Rectal smooth muscle tissue (tissue), 1 donor: ENCODE measurements around the gene VSTM2B.
"Not testable (repeated sequence)": the region's sequence is repeated elsewhere in the genome, so short reads cannot be mapped to it uniquely, and the experiment has no call there.

Experiments
- H3K27ac ChIP-seq: one replicate; pipeline ENCODE4 v1.7.0; 2013; ENCODE audit warnings: low read depth, low read length, inconsistent platforms
- H3K27me3 ChIP-seq: one replicate; pipeline ENCODE4 v1.7.0; 2013; ENCODE audit warnings: low read length; ENCODE audit not compliant: control insufficient read depth, insufficient read depth
- H3K36me3 ChIP-seq: one replicate; pipeline ENCODE4 v1.7.0; 2013; ENCODE audit warnings: low read length; ENCODE audit not compliant: control insufficient read depth, insufficient read depth
- H3K4me1 ChIP-seq: one replicate; pipeline ENCODE4 v1.7.0; 2013; ENCODE audit warnings: low read length; ENCODE audit not compliant: control insufficient read depth, insufficient read depth
- H3K4me3 ChIP-seq: one replicate; pipeline ENCODE4 v1.7.0; 2013; ENCODE audit warnings: low read length
- H3K9ac ChIP-seq: one replicate; pipeline ENCODE4 v1.7.0; 2013; ENCODE audit warnings: low read length

The VSTM2B gene

GRCh38 chr19:29548483-29549085, 22.8 kb downstream of the VSTM2B start:
- H3K27ac ChIP-seq = no peak overlapping the region
- H3K27me3 ChIP-seq = no peaks in the 10 kb centered on the region
- H3K9ac ChIP-seq = no peak overlapping the region
- H3K4me1 ChIP-seq = no peaks in the 10 kb centered on the region
- H3K4me3 ChIP-seq = no peak overlapping the region
- H3K36me3 ChIP-seq = no peaks in the 10 kb centered on the region

- Histone ChIP-seq H3K4me3 (no peak overlapping the region), H3K9ac (no peak overlapping the region), H3K27ac (no peak overlapping the region), H3K36me3 (no peaks in the 10 kb centered on the region), H3K4me1 (no peaks in the 10 kb centered on the region), H3K27me3 (no peaks in the 10 kb centered on the region)
Measured at GRCh38 chr19:29549105-29550070, 23.6 kb downstream of the VSTM2B start.

GRCh38 chr19:29550896-29551295, 25.1 kb downstream of the VSTM2B start:
- no peaks in the 10 kb centered on the region for H3K36me3 ChIP-seq
- no peak overlapping the region for H3K27ac ChIP-seq
- no peaks in the 10 kb centered on the region for H3K27me3 ChIP-seq
- no peaks in the 10 kb centered on the region for H3K4me1 ChIP-seq
- no peak overlapping the region for H3K9ac ChIP-seq
- no peak overlapping the region for H3K4me3 ChIP-seq

GRCh38 chr19:29551774-29552173, 26.0 kb downstream of the VSTM2B start:
- no peaks in the 10 kb centered on the region for H3K36me3 ChIP-seq

GRCh38 chr19:29552454-29553280, 26.9 kb downstream of the VSTM2B start:
- no peaks in the 10 kb centered on the region for H3K27me3 ChIP-seq

More at GRCh38 chr19:29551774-29552173, 26.0 kb downstream of the VSTM2B start:
- Histone ChIP-seq H3K4me1 (no peaks in the 10 kb centered on the region), H3K27me3 (no peaks in the 10 kb centered on the region), H3K4me3 (no peak overlapping the region), H3K27ac (no peak overlapping the region), H3K9ac (no peak overlapping the region)

GRCh38 chr19:29554149-29554548, 28.4 kb downstream of the VSTM2B start:
- no peaks in the 10 kb centered on the region for H3K27me3 ChIP-seq
- H3K4me1 ChIP-seq = no peaks in the 10 kb centered on the region
- no peak overlapping the region for H3K27ac ChIP-seq
- H3K36me3 ChIP-seq = no peaks in the 10 kb centered on the region
- H3K4me3 ChIP-seq = no peak overlapping the region
- no peak overlapping the region for H3K9ac ChIP-seq

More at GRCh38 chr19:29552454-29553280, 26.9 kb downstream of the VSTM2B start:
- no peak overlapping the region for H3K9ac ChIP-seq
- no peaks in the 10 kb centered on the region for H3K4me1 ChIP-seq
- no peak overlapping the region for H3K27ac ChIP-seq
- no peak overlapping the region for H3K4me3 ChIP-seq
- no peaks in the 10 kb centered on the region for H3K36me3 ChIP-seq

- H3K4me3 ChIP-seq, H3K9ac ChIP-seq, H3K27me3 ChIP-seq, H3K36me3 ChIP-seq, H3K4me1 ChIP-seq, H3K27ac ChIP-seq: not testable (repeated sequence)
Measured at GRCh38 chr19:29559110-29559509, 33.3 kb downstream of the VSTM2B start.

- no peaks in the 10 kb centered on the region for H3K36me3 ChIP-seq
- no peaks in the 10 kb centered on the region for H3K4me1 ChIP-seq
- H3K9ac ChIP-seq = no peak overlapping the region
- no peaks in the 10 kb centered on the region for H3K27me3 ChIP-seq
- no peak overlapping the region for H3K27ac ChIP-seq
- no peak overlapping the region for H3K4me3 ChIP-seq
Measured at GRCh38 chr19:29559743-29560142, 33.9 kb downstream of the VSTM2B start.

- H3K27ac ChIP-seq = no peak overlapping the region
- no peaks in the 10 kb centered on the region for H3K36me3 ChIP-seq
- no peak overlapping the region for H3K4me3 ChIP-seq
- no peaks in the 10 kb centered on the region for H3K4me1 ChIP-seq
- H3K27me3 ChIP-seq = no peaks in the 10 kb centered on the region
- H3K9ac ChIP-seq = no peak overlapping the region
Measured at GRCh38 chr19:29560313-29561075, 34.7 kb downstream of the VSTM2B start.

GRCh38 chr19:29561601-29562000, 35.8 kb downstream of the VSTM2B start:
- Histone ChIP-seq H3K4me1 (no peaks in the 10 kb centered on the region), H3K4me3 (no peak overlapping the region), H3K27me3 (no peaks in the 10 kb centered on the region), H3K27ac (no peak overlapping the region), H3K36me3 (no peaks in the 10 kb centered on the region), H3K9ac (no peak overlapping the region)

- H3K4me3 ChIP-seq = no peak overlapping the region
- H3K27me3 ChIP-seq = peaks cover under 1% of the 10 kb centered on the region
- H3K36me3 ChIP-seq = no peaks in the 10 kb centered on the region
- H3K27ac ChIP-seq = no peak overlapping the region
- no peaks in the 10 kb centered on the region for H3K4me1 ChIP-seq
- H3K9ac ChIP-seq = no peak overlapping the region
Measured at GRCh38 chr19:29562299-29563297, 36.8 kb downstream of the VSTM2B start.
